ENCODE data around the gene SFXN2.

Gene SFXN2

GRCh38 chr10:102781090-102781920 lies 66.9 kb downstream of the SFXN2 start:
- Histone ChIP-seq H3K27me3 (no peaks in the 10 kb centered on the region), H3K9me3 (no peaks in the 10 kb centered on the region), H3K4me3 (ENCODE audit: low read depth, low read length) (no peak overlapping the region), H3K36me3 (no peaks in the 10 kb centered on the region), H3K4me1 (no peaks in the 10 kb centered on the region)
- no peak for TF ChIP-seq CTCF (IDR thresholded peaks at IDR 0.05; ENCODE audit: low read depth, low read length)
- DNase-seq = no peak

DNA sequence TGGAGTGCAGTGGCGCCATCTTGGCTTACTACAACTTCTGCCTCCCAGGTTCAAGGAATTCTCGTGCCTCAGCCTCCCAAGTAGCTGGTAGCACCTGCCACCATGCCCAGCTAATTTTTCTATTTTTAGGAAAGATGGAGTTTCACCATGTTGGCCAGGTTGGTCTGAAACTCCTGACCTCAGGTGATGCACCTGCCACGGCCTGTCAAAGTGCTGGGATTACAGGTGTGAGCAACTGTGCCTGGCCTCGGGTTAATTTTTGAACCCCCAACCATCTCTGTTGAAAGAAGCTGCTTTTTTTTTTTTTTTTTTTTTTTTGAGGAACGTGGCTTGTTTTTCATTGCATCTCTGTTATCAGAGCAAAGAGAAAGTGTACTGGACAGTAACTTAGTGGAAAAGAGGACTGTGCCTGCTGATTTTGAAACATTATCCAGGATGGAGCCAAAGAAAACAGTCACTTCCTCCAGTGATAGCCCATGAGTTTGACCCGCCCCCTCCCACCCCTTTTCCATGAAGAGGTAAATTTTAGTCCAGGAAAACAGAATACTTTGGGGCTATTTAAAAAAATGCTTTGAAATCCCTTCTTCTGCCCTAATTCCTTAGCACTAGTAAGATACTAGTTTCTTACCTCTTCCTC lies 67.6 kb downstream of the SFXN2 start:
- no peak for DNase-seq
- no peaks in the 10 kb centered on the region for H3K9me3 ChIP-seq
- no peaks in the 10 kb centered on the region for H3K4me1 ChIP-seq
- H3K36me3 ChIP-seq = no peaks in the 10 kb centered on the region
- no peak overlapping the region for H3K4me3 ChIP-seq (ENCODE audit: low read depth, low read length)
- TF ChIP-seq CTCF (IDR thresholded peaks at IDR 0.05; ENCODE audit: low read depth, low read length) = no peak
- no peaks in the 10 kb centered on the region for H3K27me3 ChIP-seq

GRCh38 chr10:102782673-102783551 lies 68.5 kb downstream of the SFXN2 start:
- Histone ChIP-seq H3K4me3 (ENCODE audit: low read depth, low read length) (no peak overlapping the region), H3K36me3 (no peaks in the 10 kb centered on the region), H3K4me1 (no peaks in the 10 kb centered on the region), H3K27me3 (no peaks in the 10 kb centered on the region), H3K9me3 (no peaks in the 10 kb centered on the region)
- DNase-seq = no peak
- TF ChIP-seq CTCF (IDR thresholded peaks at IDR 0.05; ENCODE audit: low read depth, low read length) = no peak

GRCh38 chr10:102783568-102783967 lies 69.1 kb downstream of the SFXN2 start:
- H3K4me3 ChIP-seq (ENCODE audit: low read depth, low read length) = no peak overlapping the region
- H3K4me1 ChIP-seq = no peaks in the 10 kb centered on the region
- no peak for DNase-seq
- no peaks in the 10 kb centered on the region for H3K9me3 ChIP-seq
- TF ChIP-seq CTCF (IDR thresholded peaks at IDR 0.05; ENCODE audit: low read depth, low read length) = no peak
- H3K27me3 ChIP-seq = no peaks in the 10 kb centered on the region
- H3K36me3 ChIP-seq = no peaks in the 10 kb centered on the region

DNA sequence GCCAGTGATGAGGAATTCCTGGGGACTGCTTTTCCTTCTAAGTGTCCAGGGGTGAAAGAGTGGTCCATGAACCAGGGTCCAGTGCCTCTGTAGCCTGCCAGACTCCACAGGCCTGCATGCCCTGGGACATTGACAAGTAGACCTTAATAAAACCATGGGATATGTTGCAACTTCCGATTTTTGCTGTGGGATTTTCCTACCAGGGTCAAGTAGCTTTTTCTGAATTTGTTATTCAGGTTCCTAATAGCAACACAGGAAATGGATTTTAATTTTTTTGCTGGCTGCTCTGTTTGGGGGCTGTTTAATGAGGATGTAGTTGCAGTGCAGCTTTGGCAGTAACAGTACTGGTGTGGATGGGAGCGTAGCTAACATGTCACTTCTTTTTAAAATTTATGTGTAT lies 71.4 kb downstream of the SFXN2 start:
- no peak overlapping the region for H3K4me3 ChIP-seq (ENCODE audit: low read depth, low read length)
- TF ChIP-seq CTCF (IDR thresholded peaks at IDR 0.05; ENCODE audit: low read depth, low read length) = no peak
- H3K4me1 ChIP-seq = no peaks in the 10 kb centered on the region
- no peak for DNase-seq
- H3K9me3 ChIP-seq = no peaks in the 10 kb centered on the region
- no peaks in the 10 kb centered on the region for H3K36me3 ChIP-seq
- H3K27me3 ChIP-seq = no peaks in the 10 kb centered on the region

Measured in BE2C (cell line).